ENCODE results near the gene RFC3. TPM values are rescaled to one million over a fixed set of nuclear protein-coding genes. Genes with fewer than 3 reads are reported as not detected.

Gene RFC3
- total and polyA plus RNA-seq, 2 experiments from 2014 or later, result 6.8 to 14.2 TPM

DNA sequence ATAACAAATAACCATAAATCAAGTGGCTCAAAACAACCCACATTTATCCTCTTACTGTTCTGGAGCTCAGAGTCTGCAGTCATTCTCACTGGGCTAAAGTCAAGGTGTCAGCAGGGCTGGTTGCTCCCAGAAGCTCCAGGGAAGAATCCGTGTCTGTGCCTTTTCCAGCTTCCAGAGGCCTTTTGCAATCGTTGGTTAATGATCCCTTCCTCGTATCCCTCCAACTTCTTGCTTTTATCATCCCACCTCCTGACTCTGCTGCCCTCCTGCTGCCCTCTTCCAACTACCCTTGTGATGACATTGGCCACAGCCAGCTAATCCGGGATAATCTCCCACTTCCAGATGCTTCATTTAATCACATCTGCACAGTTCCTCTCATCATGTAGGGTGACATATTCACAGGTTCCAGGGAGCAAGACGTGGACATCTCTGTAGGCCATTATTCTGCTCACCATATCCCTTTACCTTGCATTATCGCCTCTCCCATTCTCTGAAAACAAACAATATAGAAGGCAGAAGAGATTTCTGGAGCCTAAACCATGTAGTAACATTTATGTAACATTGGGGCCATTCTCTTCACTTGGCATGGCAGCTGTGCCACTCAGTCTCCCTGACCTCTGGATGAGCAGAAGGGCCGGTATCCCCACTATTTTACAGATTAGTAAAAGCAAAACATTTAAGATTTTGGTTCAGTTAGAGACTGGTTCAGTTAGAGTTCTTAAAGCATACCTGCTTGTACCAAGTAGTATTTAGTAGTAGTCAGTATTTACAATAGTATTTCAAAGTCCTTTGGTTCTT lies 53.5 kb downstream of the RFC3 start:
- Histone ChIP-seq H3K36me3 (replicated peaks; ENCODE audit: insufficient read depth, low read depth) (no peaks in the 10 kb centered on the region), H4K20me1 (ENCODE audit: insufficient read depth, poor library complexity, severe bottlenecking) (no peaks in the 10 kb centered on the region), H3K9me2 (replicated peaks; ENCODE audit: insufficient read depth) (no peaks in the 10 kb centered on the region), H3K4me1 (ENCODE audit: insufficient read depth) (peaks cover 12% of the 10 kb centered on the region), H3K27me3 (no peaks in the 10 kb centered on the region), H2AFZ (no peak overlapping the region), H3K9me3 (ENCODE audit: low read depth) (no peaks in the 10 kb centered on the region), H3K4me3 (no peak overlapping the region), H3K79me2 (no peaks in the 10 kb centered on the region), H3K27ac (peak overlapping the region; percentile 63), H3K4me2 (peak overlapping the region; percentile 62)
- peak; percentile 15 for DNase-seq (ENCODE audit: low spot score)
- 52% methylated on average over 7 of the region's 7 CpGs for WGBS (ENCODE audit: low lambda C conversion rate, missing lambda C conversion rate)
- TF ChIP-seq EZH2phosphoT487 (IDR thresholded peaks at IDR 0.05; ENCODE audit: low read depth, severe bottlenecking, unreplicated experiment) (no peak), EZH2 (IDR thresholded peaks at IDR 0.05; ENCODE audit: borderline replicate concordance) (no peak)
- TF ChIP-seq, protein P1, sequence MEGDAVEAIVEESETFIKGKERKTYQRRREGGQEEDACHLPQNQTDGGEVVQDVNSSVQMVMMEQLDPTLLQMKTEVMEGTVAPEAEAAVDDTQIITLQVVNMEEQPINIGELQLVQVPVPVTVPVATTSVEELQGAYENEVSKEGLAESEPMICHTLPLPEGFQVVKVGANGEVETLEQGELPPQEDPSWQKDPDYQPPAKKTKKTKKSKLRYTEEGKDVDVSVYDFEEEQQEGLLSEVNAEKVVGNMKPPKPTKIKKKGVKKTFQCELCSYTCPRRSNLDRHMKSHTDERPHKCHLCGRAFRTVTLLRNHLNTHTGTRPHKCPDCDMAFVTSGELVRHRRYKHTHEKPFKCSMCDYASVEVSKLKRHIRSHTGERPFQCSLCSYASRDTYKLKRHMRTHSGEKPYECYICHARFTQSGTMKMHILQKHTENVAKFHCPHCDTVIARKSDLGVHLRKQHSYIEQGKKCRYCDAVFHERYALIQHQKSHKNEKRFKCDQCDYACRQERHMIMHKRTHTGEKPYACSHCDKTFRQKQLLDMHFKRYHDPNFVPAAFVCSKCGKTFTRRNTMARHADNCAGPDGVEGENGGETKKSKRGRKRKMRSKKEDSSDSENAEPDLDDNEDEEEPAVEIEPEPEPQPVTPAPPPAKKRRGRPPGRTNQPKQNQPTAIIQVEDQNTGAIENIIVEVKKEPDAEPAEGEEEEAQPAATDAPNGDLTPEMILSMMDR (IDR thresholded peaks at IDR 0.05; ENCODE audit: poor library complexity), result no peak

DNA sequence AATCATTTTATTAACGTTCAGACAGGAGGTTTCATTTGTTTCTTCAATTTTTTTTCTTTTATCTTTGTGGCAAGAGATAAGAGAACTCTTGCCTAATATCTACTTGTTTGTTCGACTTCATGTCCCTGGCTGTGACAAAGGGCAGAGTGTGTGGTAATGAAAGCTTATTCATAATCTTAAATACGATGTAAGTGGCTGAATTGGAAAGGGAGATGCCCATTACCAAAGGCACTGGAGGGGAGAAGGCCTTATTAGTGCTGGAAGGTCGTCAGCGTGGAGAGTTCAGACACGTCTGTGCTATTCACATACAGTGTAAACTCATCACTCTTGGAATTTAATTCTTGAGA lies 54.0 kb downstream of the RFC3 start:
- Histone ChIP-seq H3K27ac (peak overlapping the region; percentile 63), H3K79me2 (no peaks in the 10 kb centered on the region), H3K4me1 (ENCODE audit: insufficient read depth) (peaks cover 12% of the 10 kb centered on the region), H3K4me3 (no peak overlapping the region), H3K27me3 (no peaks in the 10 kb centered on the region), H4K20me1 (ENCODE audit: insufficient read depth, poor library complexity, severe bottlenecking) (no peaks in the 10 kb centered on the region), H3K9me3 (ENCODE audit: low read depth) (no peaks in the 10 kb centered on the region), H3K9me2 (replicated peaks; ENCODE audit: insufficient read depth) (no peaks in the 10 kb centered on the region), H3K36me3 (replicated peaks; ENCODE audit: insufficient read depth, low read depth) (no peaks in the 10 kb centered on the region), H2AFZ (no peak overlapping the region), H3K4me2 (peak overlapping the region; percentile 62)
- TF ChIP-seq EZH2phosphoT487 (IDR thresholded peaks at IDR 0.05; ENCODE audit: low read depth, severe bottlenecking, unreplicated experiment) (no peak), EZH2 (IDR thresholded peaks at IDR 0.05; ENCODE audit: borderline replicate concordance) (no peak)
- TF ChIP-seq, protein P1 (IDR thresholded peaks at IDR 0.05; ENCODE audit: poor library complexity), result no peak
- WGBS (ENCODE audit: low lambda C conversion rate, missing lambda C conversion rate), result 48% methylated on average over 6 of the region's 6 CpGs
- peak; percentile 28 for DNase-seq (ENCODE audit: low spot score)

DNA sequence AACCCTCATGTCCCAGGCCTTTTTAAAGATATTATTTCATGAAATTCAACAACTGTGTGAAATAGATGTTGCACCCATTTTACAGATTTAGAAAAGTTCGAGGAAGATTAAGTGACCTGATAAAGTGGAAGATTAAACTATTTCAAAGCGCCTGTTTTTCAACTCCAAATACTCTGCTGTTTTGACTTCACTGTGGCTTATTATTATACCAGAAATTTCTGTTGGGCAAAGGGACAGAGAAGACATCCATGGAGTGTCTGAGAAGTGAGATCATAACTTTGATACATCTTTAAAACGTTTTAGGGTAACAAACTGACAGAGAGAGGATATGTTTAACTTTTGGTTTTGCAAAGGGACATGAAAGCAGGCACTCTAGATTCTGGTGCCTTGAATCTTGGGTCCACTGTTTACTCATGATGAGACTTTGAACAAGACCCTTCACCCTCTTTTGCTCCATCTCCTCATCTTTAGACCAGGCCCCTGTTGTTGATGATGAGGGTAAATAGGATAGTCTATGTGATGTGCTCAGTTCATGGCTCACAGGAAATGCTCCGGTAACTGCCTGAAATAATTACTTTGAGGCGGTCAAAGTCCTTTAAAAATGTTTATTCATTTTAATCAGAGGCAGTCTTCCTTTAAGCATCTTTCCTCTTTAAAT lies 55.4 kb downstream of the RFC3 start:
- Histone ChIP-seq H3K36me3 (replicated peaks; ENCODE audit: insufficient read depth, low read depth) (no peaks in the 10 kb centered on the region), H3K9me3 (ENCODE audit: low read depth) (no peaks in the 10 kb centered on the region), H3K4me3 (no peak overlapping the region), H3K9me2 (replicated peaks; ENCODE audit: insufficient read depth) (no peaks in the 10 kb centered on the region), H3K79me2 (no peaks in the 10 kb centered on the region), H3K4me2 (no peak overlapping the region), H3K27me3 (no peaks in the 10 kb centered on the region), H4K20me1 (ENCODE audit: insufficient read depth, poor library complexity, severe bottlenecking) (no peaks in the 10 kb centered on the region), H3K4me1 (ENCODE audit: insufficient read depth) (peaks cover 12% of the 10 kb centered on the region), H3K27ac (no peak overlapping the region), H2AFZ (no peak overlapping the region)
- 77% methylated on average over 5 of the region's 5 CpGs for WGBS (ENCODE audit: low lambda C conversion rate, missing lambda C conversion rate)
- TF ChIP-seq EZH2phosphoT487 (IDR thresholded peaks at IDR 0.05; ENCODE audit: low read depth, severe bottlenecking, unreplicated experiment) (no peak), EZH2 (IDR thresholded peaks at IDR 0.05; ENCODE audit: borderline replicate concordance) (no peak)
- TF ChIP-seq, protein P1 (IDR thresholded peaks at IDR 0.05; ENCODE audit: poor library complexity), result no peak
- DNase-seq (ENCODE audit: low spot score), result no peak
